ENCODE data around the gene KNOP1.

The KNOP1 gene

DNA sequence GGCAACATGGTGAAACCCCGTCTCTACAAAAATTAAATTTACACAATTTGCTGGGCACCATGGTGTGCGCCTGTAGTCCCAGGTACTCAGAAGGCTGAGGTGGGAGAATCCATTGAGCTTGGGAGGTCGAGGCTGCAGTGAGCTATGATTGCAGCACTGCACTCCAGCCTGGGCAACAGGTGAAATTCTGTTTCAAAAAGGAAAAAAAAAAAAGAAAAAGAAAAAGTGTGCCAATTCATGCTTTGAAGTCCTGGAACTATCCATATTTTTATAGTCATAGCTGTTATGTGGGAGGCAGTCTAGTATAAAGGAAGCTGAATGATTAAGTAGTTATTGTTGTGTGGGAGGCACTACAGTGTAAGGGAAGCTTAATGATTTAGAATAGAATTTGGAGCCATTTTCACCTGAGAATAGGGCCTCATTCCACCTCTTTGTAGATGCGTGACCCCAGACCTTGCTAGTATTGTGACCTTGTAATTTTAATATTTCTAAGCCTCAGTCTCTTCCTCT is 31.6 kb upstream of the KNOP1 start:
- TF ChIP-seq, protein P1, sequence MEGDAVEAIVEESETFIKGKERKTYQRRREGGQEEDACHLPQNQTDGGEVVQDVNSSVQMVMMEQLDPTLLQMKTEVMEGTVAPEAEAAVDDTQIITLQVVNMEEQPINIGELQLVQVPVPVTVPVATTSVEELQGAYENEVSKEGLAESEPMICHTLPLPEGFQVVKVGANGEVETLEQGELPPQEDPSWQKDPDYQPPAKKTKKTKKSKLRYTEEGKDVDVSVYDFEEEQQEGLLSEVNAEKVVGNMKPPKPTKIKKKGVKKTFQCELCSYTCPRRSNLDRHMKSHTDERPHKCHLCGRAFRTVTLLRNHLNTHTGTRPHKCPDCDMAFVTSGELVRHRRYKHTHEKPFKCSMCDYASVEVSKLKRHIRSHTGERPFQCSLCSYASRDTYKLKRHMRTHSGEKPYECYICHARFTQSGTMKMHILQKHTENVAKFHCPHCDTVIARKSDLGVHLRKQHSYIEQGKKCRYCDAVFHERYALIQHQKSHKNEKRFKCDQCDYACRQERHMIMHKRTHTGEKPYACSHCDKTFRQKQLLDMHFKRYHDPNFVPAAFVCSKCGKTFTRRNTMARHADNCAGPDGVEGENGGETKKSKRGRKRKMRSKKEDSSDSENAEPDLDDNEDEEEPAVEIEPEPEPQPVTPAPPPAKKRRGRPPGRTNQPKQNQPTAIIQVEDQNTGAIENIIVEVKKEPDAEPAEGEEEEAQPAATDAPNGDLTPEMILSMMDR (IDR thresholded peaks at IDR 0.05; ENCODE audit: low read depth, low read length, missing control alignments) = no peak
- DNase-seq (ENCODE audit: low read depth) = no peak
- no peak overlapping the region for H3K4me3 ChIP-seq (ENCODE audit: low read depth, low read length)

DNA sequence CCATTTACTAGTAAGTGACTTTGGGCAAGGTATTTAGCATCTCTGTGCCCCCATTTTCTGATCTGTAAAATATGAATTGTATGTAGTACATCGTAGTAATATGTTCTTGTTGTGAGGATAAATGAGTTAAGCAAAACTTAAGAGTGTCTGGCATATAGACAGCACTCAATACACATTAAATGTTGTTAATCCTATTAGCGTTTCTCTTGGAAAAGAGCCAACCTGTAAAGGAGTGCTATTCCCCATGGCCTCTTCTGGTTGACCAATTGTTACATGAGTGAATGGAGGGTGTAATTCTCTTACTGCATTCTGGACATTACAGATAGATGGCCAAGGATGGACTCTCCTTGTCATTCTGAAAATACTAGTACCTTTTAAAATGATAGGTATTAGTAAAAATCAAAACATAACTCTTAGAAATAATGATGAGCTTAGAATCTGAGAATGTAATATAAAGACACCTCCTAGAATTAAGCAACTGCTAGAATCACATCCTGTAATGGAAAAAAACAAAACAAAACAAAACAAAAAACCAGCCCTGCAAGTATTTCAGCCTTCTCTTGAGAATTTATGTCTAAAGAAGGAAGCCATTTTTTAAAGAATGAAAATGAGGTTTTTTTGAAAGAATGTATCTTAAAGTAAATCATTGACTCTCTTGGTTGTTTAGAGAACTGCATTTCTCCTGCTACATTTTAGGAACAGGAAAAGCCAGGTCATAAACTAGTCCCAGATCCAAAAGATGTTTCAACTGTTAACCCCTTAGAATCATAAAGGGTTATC is 30.6 kb upstream of the KNOP1 start:
- TF ChIP-seq, protein P1 (IDR thresholded peaks at IDR 0.05; ENCODE audit: low read depth, low read length, missing control alignments) = no peak
- no peak for DNase-seq (ENCODE audit: low read depth)
- H3K4me3 ChIP-seq (ENCODE audit: low read depth, low read length) = no peak overlapping the region

DNA sequence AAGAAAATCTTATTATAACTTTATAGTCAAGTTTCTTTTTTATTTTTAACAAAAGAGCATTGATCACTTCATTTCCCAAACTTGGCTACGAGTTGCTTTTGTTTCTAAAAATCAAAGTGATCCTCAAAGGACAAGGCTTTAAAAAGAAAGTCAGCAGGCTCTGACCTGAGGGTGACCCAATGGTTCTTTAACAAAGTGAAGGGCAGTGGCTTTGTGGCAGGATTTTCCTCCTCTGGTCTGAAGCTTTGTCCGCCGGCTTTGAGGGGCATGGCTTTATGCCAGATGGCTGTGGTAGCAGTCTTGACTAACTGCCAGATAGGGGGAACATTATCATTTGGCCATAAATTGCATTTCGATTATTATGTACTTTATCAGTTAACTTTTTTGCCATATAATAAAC is 28.5 kb upstream of the KNOP1 start:
- H3K4me3 ChIP-seq (ENCODE audit: low read depth, low read length) = no peak overlapping the region
- TF ChIP-seq, protein P1 (IDR thresholded peaks at IDR 0.05; ENCODE audit: low read depth, low read length, missing control alignments) = no peak
- no peak for DNase-seq (ENCODE audit: low read depth)

DNA sequence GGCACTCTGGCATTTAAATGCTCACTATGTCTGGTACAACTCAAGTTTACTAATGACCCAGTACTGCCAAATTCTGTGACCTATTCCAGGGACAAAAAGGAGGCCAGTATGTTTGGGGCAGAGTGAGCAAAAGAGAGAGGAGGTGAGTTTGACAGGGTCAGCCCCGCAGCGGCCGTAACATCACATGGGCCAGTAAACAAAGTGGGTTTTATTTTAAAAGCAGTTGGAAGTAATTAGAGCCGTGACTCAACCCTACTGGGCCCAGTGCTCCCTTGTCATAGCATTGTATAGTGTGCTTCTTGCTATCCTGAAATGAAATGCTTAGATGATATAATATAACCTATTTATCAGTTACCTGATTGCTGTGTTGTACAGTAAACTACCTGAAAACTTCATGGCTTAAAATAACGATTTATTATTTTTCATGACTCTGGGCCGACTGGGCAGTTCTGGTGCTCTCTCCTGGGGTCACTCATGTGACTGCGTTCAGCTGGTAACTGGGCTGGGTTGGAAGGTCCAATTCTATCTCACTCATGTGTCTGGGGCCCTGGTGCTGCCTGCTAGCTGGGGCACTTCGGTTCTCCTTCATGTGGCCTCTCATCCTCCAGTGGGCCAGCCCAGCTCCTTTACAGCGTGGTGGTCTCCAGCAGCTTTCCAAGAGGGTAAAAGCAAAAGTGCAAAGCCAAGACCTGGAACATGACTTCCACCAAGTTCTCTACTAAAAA is 27.4 kb upstream of the KNOP1 start:
- TF ChIP-seq, protein P1 (IDR thresholded peaks at IDR 0.05; ENCODE audit: low read depth, low read length, missing control alignments) = no peak
- H3K4me3 ChIP-seq (ENCODE audit: low read depth, low read length) = no peak overlapping the region
- DNase-seq (ENCODE audit: low read depth) = no peak

DNA sequence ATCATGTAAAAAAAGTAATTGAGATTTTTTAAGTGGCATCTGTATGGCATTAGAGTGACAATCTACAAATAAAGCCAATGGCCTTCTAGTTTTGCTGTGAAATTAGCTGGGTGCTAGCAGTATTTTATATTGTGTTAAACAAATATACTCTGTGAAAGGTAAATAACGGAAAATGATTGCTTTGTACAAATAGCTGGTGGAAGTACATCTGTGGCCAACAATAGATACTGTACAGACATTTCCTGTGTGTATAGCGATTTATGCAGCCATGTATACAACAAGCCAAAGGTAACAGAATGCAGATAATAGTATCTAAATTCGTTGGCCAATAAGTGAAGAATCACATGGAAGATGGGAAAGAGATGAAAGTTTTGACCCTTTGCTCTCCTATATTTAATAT is 26.6 kb upstream of the KNOP1 start:
- DNase-seq (ENCODE audit: low read depth) = no peak
- TF ChIP-seq, protein P1 (IDR thresholded peaks at IDR 0.05; ENCODE audit: low read depth, low read length, missing control alignments) = no peak
- H3K4me3 ChIP-seq (ENCODE audit: low read depth, low read length) = no peak overlapping the region

DNA sequence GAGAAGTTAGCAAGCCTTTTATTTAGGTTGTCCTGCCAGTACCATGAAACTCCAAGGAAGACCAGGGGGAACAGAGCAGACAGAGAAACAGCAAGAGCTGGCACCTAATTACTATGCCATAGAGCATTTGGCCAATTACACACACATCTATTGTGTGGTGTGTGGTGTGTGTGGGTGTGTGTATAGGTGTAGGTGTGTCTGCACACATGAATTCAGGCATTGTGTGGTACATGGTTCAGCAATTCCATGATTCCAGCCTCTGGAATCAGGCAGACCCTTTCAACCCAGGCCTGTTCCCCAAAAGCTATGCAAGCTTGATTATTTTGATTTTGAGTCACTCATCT is 25.8 kb upstream of the KNOP1 start:
- no peak overlapping the region for H3K4me3 ChIP-seq (ENCODE audit: low read depth, low read length)
- DNase-seq (ENCODE audit: low read depth) = no peak
- TF ChIP-seq, protein P1 (IDR thresholded peaks at IDR 0.05; ENCODE audit: low read depth, low read length, missing control alignments) = no peak

Measured in GM12864 (cell line).